OCI-LY3 (cell line): ENCODE results near the gene KCNC4.

Experiments
- H2AFZ ChIP-seq: fragments of 200-600, 300-600 bp; shearing (Covaris generic); 2 replicates; pipeline ENCODE4 v1.6.0; 2014; ENCODE audit warnings: antibody characterized with exemption, low read depth, low read length
- H3K27ac ChIP-seq: fragments of 200-600, 300-600 bp; sonication (generic); 2 replicates; pipeline ENCODE4 v1.5.1; 2014; ENCODE audit warnings: mild to moderate bottlenecking, low read length, moderate library complexity, mixed read lengths
- H3K27me3 ChIP-seq: fragments of 200-600, 300-600 bp; sonication (generic); 2 replicates; pipeline ENCODE4 v1.6.1; 2014; ENCODE audit warnings: low read depth, low read length, mixed read lengths
- H3K36me3 ChIP-seq: fragments of 200-600, 300-600 bp; sonication (generic); replicated peaks from 2 replicates; pipeline ENCODE3; 2014; ENCODE audit warnings: low read depth, low read length, mixed read lengths
- H3K4me1 ChIP-seq: fragments of 300-600, 200-600 bp; sonication (generic); 2 replicates; pipeline ENCODE4 v1.6.1; 2014; ENCODE audit warnings: low read length, mixed read lengths
- H3K4me2 ChIP-seq: fragments of 200-600, 300-600 bp; sonication (generic); 2 replicates; pipeline ENCODE4 v1.6.1; 2014; ENCODE audit warnings: low read length, mixed read lengths
- H3K4me3 ChIP-seq: fragments of 300-600, 200-600 bp; sonication (generic); 2 replicates; pipeline ENCODE4 v1.5.1; 2014; ENCODE audit warnings: antibody characterized with exemption, mild to moderate bottlenecking, low read length, moderate library complexity
- H3K79me2 ChIP-seq: fragments of 300-600, 200-600 bp; shearing (Covaris generic); 2 replicates; pipeline ENCODE4 v1.6.1; 2014; ENCODE audit warnings: mild to moderate bottlenecking, low read length, mixed read lengths
- H3K9ac ChIP-seq: fragments of 300-600, 200-600 bp; shearing (Covaris generic); 2 replicates; pipeline ENCODE4 v1.6.0; 2014; ENCODE audit warnings: mild to moderate bottlenecking, low read length, moderate library complexity
- H3K9me3 ChIP-seq: fragments of 200-600, 300-600 bp; shearing (Covaris generic); 2 replicates; pipeline ENCODE4 v1.6.1; 2014; ENCODE audit warnings: low read length, mixed read lengths; ENCODE audit not compliant: insufficient read depth
- H4K20me1 ChIP-seq: fragments of 200-600, 300-600 bp; sonication (generic); 2 replicates; pipeline ENCODE4 v1.6.1; 2016; ENCODE audit warnings: low read length, mixed read lengths; ENCODE audit not compliant: insufficient read depth
- EZH2phosphoT487 ChIP-seq: fragments of 200-600 bp; shearing (Covaris generic); IDR thresholded peaks from 2 replicates; pipeline ENCODE4 v1.6.1; 2018; ENCODE audit warnings: antibody characterized with exemption, mixed run types, low read depth
- TF ChIP-seq, protein P1 (sequence below): fragments of 200-600, 300-600 bp; sonication (generic); IDR thresholded peaks from 2 replicates; pipeline ENCODE4 v1.5.1; 2014; ENCODE audit warnings: antibody characterized with exemption, low read length, low read depth

Gene KCNC4

DNA sequence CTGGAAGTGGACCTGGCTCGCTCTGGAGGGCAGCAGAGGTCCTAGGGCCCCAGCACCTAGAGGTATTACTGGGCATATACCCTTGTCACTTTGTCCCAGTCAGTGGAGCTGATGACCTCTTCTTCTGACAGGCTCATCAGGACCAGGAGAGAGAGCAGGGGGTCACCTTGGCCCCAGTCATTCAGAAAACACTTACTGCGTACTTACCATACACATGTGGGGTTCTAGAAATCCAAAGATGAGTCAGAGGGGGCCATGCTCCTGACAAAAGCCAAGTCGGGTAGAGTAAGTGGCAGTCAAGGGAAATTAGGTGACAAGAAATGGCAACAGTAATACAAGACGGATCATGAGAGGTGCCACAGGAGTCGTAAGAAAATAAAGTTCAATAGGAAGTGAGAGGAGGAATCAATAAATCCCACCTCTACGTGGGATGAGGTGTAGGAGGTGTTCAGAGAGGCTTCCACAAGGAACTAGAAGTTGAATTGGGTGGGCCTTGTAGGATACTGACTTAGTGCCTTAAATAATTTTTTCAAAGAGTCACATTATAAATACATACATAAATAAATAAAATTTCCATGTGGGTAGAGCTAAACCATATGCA lies 6.8 kb downstream of the KCNC4 start:
- Histone ChIP-seq H3K4me3 (no peak overlapping the region), H3K79me2 (no peaks in the 10 kb centered on the region), H3K36me3 (no peaks in the 10 kb centered on the region), H3K9ac (no peak overlapping the region), H3K4me2 (peak overlapping the region; percentile 63), H3K27me3 (no peaks in the 10 kb centered on the region), H3K27ac (no peak overlapping the region), H2AFZ (no peak overlapping the region), H4K20me1 (no peaks in the 10 kb centered on the region), H3K4me1 (peaks cover 23% of the 10 kb centered on the region), H3K9me3 (no peaks in the 10 kb centered on the region)
- TF ChIP-seq EZH2phosphoT487 = no peak

DNA sequence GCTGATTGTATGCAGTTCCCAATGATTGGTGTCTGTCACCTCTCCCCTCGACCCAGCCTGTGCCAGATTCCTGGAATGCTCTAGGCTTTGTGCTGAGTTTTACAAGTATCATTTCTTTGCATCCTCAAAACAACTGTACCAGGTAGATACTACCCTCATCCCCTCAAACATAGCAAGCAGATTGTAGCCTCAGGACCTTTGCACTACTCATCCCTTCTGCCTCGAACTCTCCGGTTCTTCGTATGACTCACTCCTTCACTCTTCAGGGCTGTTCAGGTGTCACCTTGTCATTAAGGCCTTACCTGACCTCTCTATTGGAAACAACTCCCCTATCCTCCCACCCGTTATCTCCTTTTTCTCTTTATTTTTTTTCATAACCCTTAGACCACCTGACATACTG lies 8.0 kb downstream of the KCNC4 start:
- no peaks in the 10 kb centered on the region for H3K9me3 ChIP-seq
- peaks cover 23% of the 10 kb centered on the region for H3K4me1 ChIP-seq
- no peak overlapping the region for H3K9ac ChIP-seq
- H3K79me2 ChIP-seq = no peaks in the 10 kb centered on the region
- H2AFZ ChIP-seq = no peak overlapping the region
- H4K20me1 ChIP-seq = no peaks in the 10 kb centered on the region
- H3K27ac ChIP-seq = no peak overlapping the region
- H3K27me3 ChIP-seq = no peaks in the 10 kb centered on the region
- no peaks in the 10 kb centered on the region for H3K36me3 ChIP-seq
- no peak overlapping the region for H3K4me3 ChIP-seq
- no peak overlapping the region for H3K4me2 ChIP-seq
- TF ChIP-seq EZH2phosphoT487 = no peak
- TF ChIP-seq, protein P1, sequence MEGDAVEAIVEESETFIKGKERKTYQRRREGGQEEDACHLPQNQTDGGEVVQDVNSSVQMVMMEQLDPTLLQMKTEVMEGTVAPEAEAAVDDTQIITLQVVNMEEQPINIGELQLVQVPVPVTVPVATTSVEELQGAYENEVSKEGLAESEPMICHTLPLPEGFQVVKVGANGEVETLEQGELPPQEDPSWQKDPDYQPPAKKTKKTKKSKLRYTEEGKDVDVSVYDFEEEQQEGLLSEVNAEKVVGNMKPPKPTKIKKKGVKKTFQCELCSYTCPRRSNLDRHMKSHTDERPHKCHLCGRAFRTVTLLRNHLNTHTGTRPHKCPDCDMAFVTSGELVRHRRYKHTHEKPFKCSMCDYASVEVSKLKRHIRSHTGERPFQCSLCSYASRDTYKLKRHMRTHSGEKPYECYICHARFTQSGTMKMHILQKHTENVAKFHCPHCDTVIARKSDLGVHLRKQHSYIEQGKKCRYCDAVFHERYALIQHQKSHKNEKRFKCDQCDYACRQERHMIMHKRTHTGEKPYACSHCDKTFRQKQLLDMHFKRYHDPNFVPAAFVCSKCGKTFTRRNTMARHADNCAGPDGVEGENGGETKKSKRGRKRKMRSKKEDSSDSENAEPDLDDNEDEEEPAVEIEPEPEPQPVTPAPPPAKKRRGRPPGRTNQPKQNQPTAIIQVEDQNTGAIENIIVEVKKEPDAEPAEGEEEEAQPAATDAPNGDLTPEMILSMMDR = no peak

DNA sequence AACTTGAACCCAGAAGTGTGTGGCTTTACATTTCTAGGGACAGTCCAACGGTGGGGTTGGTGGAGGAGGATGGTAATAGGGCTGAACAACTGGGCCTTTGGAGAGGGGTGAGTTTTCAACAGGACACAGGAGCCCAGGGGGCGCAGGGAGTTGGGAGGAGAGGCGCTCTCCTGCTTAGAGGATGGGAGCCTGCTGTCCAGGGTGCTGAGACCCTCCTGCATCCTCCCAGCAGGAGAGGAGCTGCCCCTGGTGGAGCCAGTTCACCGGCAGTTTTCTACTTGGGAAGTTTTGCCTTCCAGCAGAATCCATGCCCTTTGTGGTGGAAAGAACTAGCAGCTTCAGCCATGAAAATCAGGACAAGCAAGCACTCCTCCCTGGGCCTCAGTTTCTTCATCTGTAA lies 8.6 kb downstream of the KCNC4 start:
- no peak overlapping the region for H2AFZ ChIP-seq
- H3K27ac ChIP-seq = no peak overlapping the region
- TF ChIP-seq EZH2phosphoT487 = no peak
- TF ChIP-seq, protein P1 = no peak
- no peaks in the 10 kb centered on the region for H3K79me2 ChIP-seq
- peaks cover 23% of the 10 kb centered on the region for H3K4me1 ChIP-seq
- H3K9ac ChIP-seq = no peak overlapping the region
- H3K4me2 ChIP-seq = no peak overlapping the region
- H3K36me3 ChIP-seq = no peaks in the 10 kb centered on the region
- H3K4me3 ChIP-seq = no peak overlapping the region
- no peaks in the 10 kb centered on the region for H3K27me3 ChIP-seq
- no peaks in the 10 kb centered on the region for H3K9me3 ChIP-seq
- no peaks in the 10 kb centered on the region for H4K20me1 ChIP-seq

DNA sequence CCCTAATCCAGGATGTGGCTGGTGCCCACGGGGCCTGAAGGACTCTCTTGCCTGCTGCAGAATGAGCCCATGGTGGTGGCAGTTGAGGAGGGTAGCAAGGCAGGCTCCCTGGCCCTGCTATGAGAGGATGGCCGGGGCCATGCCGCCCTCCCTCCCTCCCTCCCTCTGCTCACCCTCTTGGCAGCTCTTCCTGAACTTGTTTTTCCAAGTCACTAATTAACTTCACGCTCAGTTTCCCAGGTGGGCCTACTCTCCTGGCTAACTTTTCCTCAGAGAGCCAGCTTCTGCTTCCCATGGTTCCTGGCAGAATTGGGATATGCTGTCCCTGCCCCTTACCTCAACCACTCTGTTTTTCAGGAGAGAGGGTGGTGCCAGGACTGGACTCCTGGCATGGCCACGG lies 10.2 kb downstream of the KCNC4 start:
- Histone ChIP-seq H4K20me1 (no peaks in the 10 kb centered on the region), H3K27ac (no peak overlapping the region)

More for the DNA sequence above, 10.2 kb downstream of the KCNC4 start:
- Histone ChIP-seq H3K27me3 (no peaks in the 10 kb centered on the region), H3K4me2 (no peak overlapping the region), H3K9ac (no peak overlapping the region), H3K36me3 (no peaks in the 10 kb centered on the region), H3K79me2 (no peaks in the 10 kb centered on the region), H3K4me3 (no peak overlapping the region), H3K4me1 (peaks cover 23% of the 10 kb centered on the region), H2AFZ (no peak overlapping the region), H3K9me3 (no peaks in the 10 kb centered on the region)
- no peak for TF ChIP-seq EZH2phosphoT487
- TF ChIP-seq, protein P1 = no peak
